PC-3 (cell line): ENCODE data around the gene TIGD1. TPM values are rescaled to one million over a fixed set of nuclear protein-coding genes. Genes with fewer than 3 reads are reported as not detected.

ENCODE experiments used
- ATAC-seq: fragments of 200-7000 bp; cut with Tn5 transposase; 2 replicates; pipeline ENCODE4 v1.9.1; 2020; ENCODE audit warnings: mild to moderate bottlenecking, moderate library complexity
- BruUV-seq: library from RNA; stranded (reverse); fragments of 400-500 nt; replicated peaks from 2 replicates; lab custom pipeline; 2021; lab: Mats Ljungman, UMichigan
- CTCF ChIA-PET: fragments of 300-600 bp; sonication (Branson Sonifier 250); formaldehyde crosslinking; loops from one replicate; lab custom pipeline; 2022; ENCODE audit warnings: antibody characterized with exemption; lab: Charles Lee
- POLR2A ChIA-PET: fragments of 300-600 bp; sonication (Branson Sonifier 250); formaldehyde crosslinking; loops from one replicate; lab custom pipeline; 2022; ENCODE audit warnings: antibody characterized with exemption; ENCODE audit not compliant: unreplicated experiment; lab: Charles Lee
- DNase-seq: peaks from one replicate; pipeline ENCODE4 v3.0.0-alpha.2; 2015
- H2AFZ ChIP-seq: fragments of 300-600 bp; sonication (generic); 2 replicates; pipeline ENCODE4 v1.6.0; 2016; ENCODE audit warnings: antibody characterized with exemption, low read length
- H3F3A ChIP-seq: fragments of 300-600 bp; sonication (generic); one replicate; pipeline ENCODE4 v1.6.0; 2017; ENCODE audit warnings: antibody characterized with exemption, low read length, control low read depth, mild to moderate bottlenecking; ENCODE audit not compliant: unreplicated experiment
- H3K27ac ChIP-seq: fragments of 300-600 bp; sonication (generic); 2 replicates; pipeline ENCODE4 v1.5.1; 2016; ENCODE audit warnings: mild to moderate bottlenecking, low read length
- H3K27me3 ChIP-seq: fragments of 300-600 bp; sonication (generic); 2 replicates; pipeline ENCODE4 v1.6.1; 2016; ENCODE audit warnings: low read length, mixed read lengths
- H3K36me3 ChIP-seq: fragments of 300-600 bp; sonication (generic); 2 replicates; pipeline ENCODE4 v1.6.1; 2016; ENCODE audit warnings: low read depth, mixed run types, low read length, mixed read lengths
- H3K4me1 ChIP-seq: fragments of 300-600 bp; sonication (generic); 2 replicates; pipeline ENCODE4 v1.5.1; 2016; ENCODE audit warnings: low read length; ENCODE audit not compliant: insufficient read depth
- H3K4me2 ChIP-seq: fragments of 300-600 bp; sonication (generic); 2 replicates; pipeline ENCODE4 v1.6.0; 2016; ENCODE audit warnings: low read length
- H3K4me3 ChIP-seq: fragments of 300-600 bp; sonication (generic); 2 replicates; pipeline ENCODE4 v1.5.1; 2016; ENCODE audit warnings: mild to moderate bottlenecking, low read length, mixed read lengths
- H3K79me2 ChIP-seq: fragments of 300-600 bp; sonication (generic); 2 replicates; pipeline ENCODE4 v1.6.1; 2017; ENCODE audit warnings: low read length, mixed read lengths
- H3K9ac ChIP-seq: fragments of 300-600 bp; sonication (generic); 2 replicates; pipeline ENCODE4 v1.6.0; 2016; ENCODE audit warnings: mild to moderate bottlenecking, low read length
- H3K9me2 ChIP-seq: fragments of 300-600 bp; sonication (generic); replicated peaks from 2 replicates; pipeline ENCODE4 v1.6.1; 2016; ENCODE audit warnings: mixed run types, low read length, mixed read lengths
- H3K9me3 ChIP-seq: fragments of 300-600 bp; sonication (generic); 2 replicates; pipeline ENCODE4 v1.6.1; 2016; ENCODE audit warnings: low read length, mixed read lengths
- H4K20me1 ChIP-seq: fragments of 300-600 bp; sonication (generic); 2 replicates; pipeline ENCODE4 v1.6.1; 2016; ENCODE audit warnings: low read length, mixed read lengths
- EZH2 ChIP-seq: fragments of 300-600 bp; sonication (generic); IDR thresholded peaks from one replicate; pipeline ENCODE4 v1.6.1; 2017; ENCODE audit warnings: antibody characterized with exemption, mild to moderate bottlenecking, low read length; ENCODE audit not compliant: unreplicated experiment
- EZH2phosphoT487 ChIP-seq: fragments of 300-600 bp; sonication (generic); IDR thresholded peaks from 2 replicates; pipeline ENCODE4 v1.6.1; 2018; ENCODE audit warnings: mild to moderate bottlenecking, antibody characterized with exemption, low read length, borderline replicate concordance
- intact Hi-C: fragments of 100-400 bp; cut with micrococcal nuclease; formaldehyde crosslinking; loops from 2 replicates; pipeline ENCODE4 v1.9.0; 2023
- total RNA-seq: library from RNA; depleted of rRNA; stranded (reverse); fragments of >200 nt; gene quantifications from 2 replicates; pipeline ENCODE4 v1.2.3, GENCODE V29; 2014
- TF ChIP-seq, protein P1 (sequence below): fragments of 300-600 bp; sonication (generic); conservative IDR thresholded peaks from 2 replicates; pipeline ENCODE4 v1.5.1; 2017; ENCODE audit warnings: antibody characterized with exemption, low read depth, mild to moderate bottlenecking, low read length

The TIGD1 gene
- total RNA-seq, 1 experiment from 2014 or later: 6.3 TPM

DNA sequence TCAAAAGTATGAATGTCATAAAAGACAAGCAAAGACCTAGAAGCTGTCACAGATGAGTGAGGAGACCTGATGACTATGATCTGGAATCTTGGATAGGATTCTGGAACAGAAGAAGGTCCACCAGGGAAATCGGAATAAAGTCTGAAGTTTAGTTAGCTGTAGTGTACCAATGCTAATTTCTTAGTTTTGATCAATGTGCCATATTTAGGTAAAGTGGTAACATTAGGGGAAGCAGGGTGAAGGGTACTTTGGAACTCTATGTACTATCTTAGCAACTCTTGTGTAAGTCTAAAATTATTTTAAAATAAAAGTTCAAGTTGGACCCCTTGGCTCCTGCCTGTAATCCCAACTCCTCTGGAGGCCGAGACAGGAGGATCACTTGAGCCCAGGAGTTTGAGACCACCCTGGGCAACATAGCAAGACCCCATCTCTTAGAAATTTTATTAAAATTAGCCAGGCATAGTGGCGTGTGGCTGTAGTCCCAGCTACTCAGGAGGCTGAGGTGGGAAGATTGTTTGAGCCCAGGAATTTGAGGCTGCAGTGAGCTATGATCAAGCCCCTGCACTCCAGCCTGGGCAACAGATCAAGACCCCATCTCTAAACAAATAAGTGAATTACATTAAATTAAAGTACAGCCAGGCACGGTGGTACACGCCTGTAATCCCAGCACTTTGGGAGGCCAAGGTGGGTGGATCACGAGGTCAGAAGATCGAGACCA is 47.2 kb upstream of the TIGD1 start:
- Histone ChIP-seq H2AFZ (no peak overlapping the region), H3K4me3 (no peak overlapping the region), H3K9ac (no peak overlapping the region), H3K79me2 (no peaks in the 10 kb centered on the region), H3K36me3 (no peaks in the 10 kb centered on the region), H3K27me3 (no peaks in the 10 kb centered on the region), H3K27ac (no peak overlapping the region), H3K9me2 (no peaks in the 10 kb centered on the region), H3K4me1 (peaks cover 14% of the 10 kb centered on the region), H3K9me3 (no peaks in the 10 kb centered on the region), H4K20me1 (no peaks in the 10 kb centered on the region), H3F3A (peaks cover 3% of the 10 kb centered on the region), H3K4me2 (no peak overlapping the region)
- intact Hi-C loops: no loop called here
- POLR2A ChIA-PET: no interaction called here
- BruUV-seq: no TSS peak
- DNase-seq (no peak), ATAC-seq (no peak)
- CTCF ChIA-PET: no interaction called here
- TF ChIP-seq EZH2phosphoT487 (no peak), EZH2 (no peak)
- TF ChIP-seq, protein P1, sequence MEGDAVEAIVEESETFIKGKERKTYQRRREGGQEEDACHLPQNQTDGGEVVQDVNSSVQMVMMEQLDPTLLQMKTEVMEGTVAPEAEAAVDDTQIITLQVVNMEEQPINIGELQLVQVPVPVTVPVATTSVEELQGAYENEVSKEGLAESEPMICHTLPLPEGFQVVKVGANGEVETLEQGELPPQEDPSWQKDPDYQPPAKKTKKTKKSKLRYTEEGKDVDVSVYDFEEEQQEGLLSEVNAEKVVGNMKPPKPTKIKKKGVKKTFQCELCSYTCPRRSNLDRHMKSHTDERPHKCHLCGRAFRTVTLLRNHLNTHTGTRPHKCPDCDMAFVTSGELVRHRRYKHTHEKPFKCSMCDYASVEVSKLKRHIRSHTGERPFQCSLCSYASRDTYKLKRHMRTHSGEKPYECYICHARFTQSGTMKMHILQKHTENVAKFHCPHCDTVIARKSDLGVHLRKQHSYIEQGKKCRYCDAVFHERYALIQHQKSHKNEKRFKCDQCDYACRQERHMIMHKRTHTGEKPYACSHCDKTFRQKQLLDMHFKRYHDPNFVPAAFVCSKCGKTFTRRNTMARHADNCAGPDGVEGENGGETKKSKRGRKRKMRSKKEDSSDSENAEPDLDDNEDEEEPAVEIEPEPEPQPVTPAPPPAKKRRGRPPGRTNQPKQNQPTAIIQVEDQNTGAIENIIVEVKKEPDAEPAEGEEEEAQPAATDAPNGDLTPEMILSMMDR: no peak

DNA sequence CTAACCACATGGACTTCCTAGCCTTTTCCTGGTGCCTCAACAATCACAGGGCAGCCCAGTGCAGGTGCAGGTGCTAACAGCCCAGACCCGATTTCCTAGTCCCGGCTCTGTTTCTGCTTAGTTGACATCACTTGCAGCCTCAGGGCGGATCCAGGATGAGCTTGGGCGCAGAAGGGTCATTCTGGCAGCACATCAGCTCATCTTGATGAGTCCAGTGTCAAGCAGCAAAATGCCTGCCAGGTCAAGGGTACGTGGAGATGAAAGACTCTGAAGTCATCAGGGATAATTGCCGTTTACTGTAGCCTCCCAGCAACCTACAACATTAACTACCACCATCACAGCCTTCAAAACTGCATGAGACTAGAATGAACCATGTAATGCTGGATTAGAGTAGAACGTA is 43.6 kb upstream of the TIGD1 start:
- no peak for ATAC-seq
- intact Hi-C loops: loop anchor here (1.0 kb wide), 1 partner anchor 26 kb away; no protein-coding TSS in a partner anchor
- no TSS peak for BruUV-seq
- H3K4me3 ChIP-seq: no peak overlapping the region
- H3K27ac ChIP-seq: peak overlapping the region; percentile 93
- H3F3A ChIP-seq: peaks cover 10% of the 10 kb centered on the region
- no peak for DNase-seq
- no peaks in the 10 kb centered on the region for H3K36me3 ChIP-seq
- no peaks in the 10 kb centered on the region for H4K20me1 ChIP-seq
- no peaks in the 10 kb centered on the region for H3K9me2 ChIP-seq
- CTCF ChIA-PET: no interaction called here
- H3K9me3 ChIP-seq: no peaks in the 10 kb centered on the region
- POLR2A ChIA-PET: no interaction called here
- TF ChIP-seq EZH2phosphoT487 (no peak), EZH2 (no peak)
- TF ChIP-seq, protein P1: no peak
- peaks cover 33% of the 10 kb centered on the region for H3K4me1 ChIP-seq
- peak overlapping the region; percentile 62; the same call in 1 of the 2 replicates for H3K9ac ChIP-seq
- no peaks in the 10 kb centered on the region for H3K79me2 ChIP-seq
- H2AFZ ChIP-seq: no peak overlapping the region
- H3K27me3 ChIP-seq: no peaks in the 10 kb centered on the region
- H3K4me2 ChIP-seq: no peak overlapping the region
